Stromal cell of bone marrow (primary cell): ENCODE data around the gene ZNF554.

ENCODE experiments used
- DNase-seq: peaks from one replicate; pipeline ENCODE4 v3.0.0-alpha.2; 2012; ENCODE audit warnings: low read depth

The ZNF554 gene

DNA sequence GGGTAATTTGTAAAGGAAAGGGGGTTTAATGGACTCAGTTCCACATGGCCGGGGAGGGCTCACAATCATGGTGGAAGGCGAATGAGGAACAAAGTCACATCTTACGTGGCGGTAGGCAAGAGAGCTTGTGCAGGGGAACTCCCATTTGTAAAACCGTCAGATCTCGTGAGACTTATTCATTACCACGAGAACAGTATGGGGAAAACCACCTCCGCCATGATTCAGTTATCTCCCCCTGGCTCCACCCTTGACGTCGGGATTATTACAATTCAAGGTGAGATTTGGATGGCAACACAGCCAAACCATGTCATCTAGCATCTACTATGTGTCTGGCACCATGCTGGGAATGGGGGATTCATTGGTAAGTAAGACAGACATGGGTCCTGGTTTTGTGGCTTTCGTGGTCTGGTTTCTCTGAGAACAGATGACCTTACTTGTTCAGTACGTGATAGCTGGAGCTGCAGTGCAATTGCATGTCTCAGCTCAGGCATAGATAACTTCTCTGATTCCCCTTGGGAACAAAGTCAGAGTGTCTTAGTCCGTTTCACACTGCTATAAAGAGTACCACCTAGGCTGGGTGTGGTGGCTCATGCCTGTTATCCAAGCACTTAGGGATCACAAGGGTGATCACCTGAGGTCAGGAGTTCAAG lies 8.3 kb downstream of the ZNF554 start:
- no peak for DNase-seq

DNA sequence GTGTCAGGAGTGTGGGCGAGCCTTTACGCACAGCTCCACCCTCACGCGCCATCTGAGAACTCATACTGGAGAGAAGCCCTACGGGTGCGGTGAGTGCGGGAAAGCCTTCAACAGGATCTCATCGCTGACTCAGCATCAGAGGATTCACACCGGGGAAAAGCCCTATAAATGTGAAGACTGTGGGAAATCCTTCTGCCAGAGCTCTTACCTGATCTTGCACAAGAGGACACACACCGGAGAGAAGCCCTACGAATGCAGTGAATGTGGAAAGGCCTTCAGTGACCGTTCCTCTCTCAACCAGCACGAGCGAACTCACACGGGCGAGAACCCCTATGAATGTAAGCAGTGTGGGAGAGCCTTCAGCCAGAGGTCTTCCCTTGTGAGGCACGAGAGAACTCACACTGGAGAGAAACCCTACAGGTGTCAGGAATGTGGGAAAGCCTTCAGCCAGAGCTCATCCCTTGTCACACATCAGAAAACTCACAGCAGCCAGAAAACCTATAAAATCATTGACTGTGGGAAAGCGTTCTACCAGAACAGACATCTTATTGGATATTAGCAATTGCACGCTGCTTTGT lies 14.7 kb downstream of the ZNF554 start:
- DNase-seq, result no peak

DNA sequence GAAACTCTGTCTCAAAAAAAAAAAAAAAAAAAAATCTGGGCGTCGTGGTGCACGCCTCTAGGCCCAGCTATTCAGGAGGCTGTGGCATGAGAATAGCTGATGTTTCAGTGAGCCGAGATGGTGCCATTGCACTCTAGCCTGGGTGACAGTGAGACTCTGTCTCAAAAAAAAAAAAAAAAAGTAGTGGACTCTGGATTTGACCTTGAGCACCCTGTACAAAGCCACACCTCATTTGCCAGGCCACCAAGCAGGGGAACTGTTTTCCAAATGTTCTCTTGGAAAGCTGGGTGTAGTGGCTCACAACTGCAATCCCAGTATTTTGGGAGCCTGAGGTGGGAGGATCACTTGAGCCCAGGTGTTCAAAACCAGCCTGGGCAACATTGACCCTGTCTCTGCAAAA lies 17.8 kb downstream of the ZNF554 start:
- DNase-seq, result no peak

DNA sequence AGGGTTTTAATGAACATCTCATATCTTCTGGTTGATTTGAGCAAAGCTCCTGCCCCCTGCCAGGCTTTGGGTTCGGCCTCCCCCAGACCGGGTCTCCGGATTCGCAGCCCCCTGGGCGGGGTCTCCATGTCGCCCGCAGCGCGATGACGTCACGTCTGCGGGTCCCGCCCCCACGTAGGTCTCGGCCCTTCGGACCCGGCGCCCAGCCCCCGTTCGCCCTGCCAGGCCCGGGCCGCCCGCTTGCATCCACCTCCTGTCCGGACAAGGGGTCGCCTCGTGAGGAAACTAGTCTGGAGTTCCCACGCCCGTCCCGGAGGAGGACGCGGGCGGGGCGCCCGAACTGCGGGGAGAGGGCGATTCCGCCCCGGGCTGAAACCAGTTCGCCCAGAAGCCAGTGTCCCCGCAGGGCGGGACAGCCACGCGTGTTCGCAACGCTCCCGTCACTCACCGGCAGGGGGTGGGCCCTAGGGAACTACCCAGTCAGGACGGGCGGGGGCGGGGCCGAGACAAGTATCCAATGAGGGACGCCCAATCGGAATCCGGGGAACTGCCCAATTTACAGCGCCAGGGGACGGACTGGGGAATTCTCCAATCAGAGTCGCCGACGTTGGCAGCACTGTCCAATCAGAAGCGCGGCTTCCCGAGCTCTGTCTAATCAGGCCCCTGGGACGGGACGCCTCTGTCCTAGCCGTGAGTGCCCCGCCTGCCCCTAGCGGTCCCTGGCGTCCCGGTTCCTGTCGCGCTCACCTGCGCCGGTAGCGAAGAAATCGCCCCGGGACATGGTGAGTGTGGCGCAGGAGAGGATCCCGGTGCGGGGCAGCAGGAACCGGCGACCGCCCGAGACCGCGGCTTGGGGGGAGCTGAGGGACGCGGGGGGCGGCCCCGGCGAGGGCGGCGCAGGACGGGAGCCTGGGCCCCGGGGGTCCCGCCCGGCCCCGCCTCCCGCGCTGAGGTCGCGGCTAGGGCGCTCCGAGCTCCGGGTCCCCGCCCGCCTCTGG lies 21.4 kb downstream of the ZNF554 start, which contains the start of gene ZNF555:
Gene ZNF555, plus strand, starts transcription at position 682 of the 998 bp plus-strand sequence. Its CDS starts 98 bp downstream, at position 780.
- peak; percentile 98 for DNase-seq

DNA sequence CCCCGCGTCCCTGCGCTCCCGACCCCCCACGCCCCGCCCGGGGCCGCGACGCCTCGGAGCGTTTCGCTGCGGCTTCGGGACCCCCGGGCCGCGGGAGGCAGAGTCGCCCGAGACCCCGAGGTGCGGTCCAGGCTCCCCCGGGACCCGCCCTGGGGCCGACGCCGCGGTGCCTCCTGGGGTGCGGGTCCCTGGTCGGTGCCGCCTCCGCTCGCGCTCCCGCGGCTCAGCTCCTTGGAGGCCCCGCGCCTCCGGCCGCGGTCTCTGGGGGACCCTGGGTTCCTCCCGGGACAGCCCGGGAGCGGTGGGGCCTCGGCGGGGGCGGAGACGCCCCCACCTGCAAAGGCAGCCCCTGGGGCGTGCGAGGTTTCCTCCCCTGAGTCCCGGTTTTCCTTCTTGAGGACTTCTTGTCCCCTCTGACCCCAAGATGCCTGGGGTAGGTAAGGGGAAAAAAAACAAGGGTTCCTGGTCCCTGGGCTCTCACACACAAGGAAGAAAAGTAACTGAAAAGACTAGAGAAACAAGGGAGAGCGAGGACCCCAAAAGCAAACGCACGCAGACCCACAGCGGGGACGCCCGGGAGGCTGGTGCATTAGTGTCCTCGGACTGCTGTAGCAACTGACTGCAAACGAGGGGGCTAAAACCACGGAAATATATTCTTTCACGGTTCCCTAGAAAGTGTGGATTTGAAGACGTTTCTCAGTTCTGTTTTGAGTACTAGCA lies 22.3 kb downstream of the ZNF554 start:
- DNase-seq, result no peak

DNA sequence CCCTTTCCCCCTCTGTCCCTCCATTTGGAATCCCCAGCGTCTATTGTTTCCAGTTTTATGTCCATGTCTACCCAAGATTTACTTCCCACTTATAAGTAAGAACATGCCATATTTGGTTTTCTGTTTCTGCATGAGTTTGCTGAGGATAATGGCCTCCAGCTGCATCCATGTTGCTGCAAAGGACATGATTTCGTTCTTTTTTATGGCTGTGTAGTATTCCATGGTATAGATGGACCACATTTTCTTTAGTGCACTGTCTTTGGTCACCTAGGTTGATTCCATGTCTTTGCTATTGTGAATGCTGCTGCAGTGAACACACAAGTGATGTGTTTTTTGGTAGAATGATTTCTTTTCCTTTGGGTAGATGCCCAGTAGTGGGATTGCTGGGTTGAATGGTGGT lies 25.4 kb downstream of the ZNF554 start:
- no peak for DNase-seq

DNA sequence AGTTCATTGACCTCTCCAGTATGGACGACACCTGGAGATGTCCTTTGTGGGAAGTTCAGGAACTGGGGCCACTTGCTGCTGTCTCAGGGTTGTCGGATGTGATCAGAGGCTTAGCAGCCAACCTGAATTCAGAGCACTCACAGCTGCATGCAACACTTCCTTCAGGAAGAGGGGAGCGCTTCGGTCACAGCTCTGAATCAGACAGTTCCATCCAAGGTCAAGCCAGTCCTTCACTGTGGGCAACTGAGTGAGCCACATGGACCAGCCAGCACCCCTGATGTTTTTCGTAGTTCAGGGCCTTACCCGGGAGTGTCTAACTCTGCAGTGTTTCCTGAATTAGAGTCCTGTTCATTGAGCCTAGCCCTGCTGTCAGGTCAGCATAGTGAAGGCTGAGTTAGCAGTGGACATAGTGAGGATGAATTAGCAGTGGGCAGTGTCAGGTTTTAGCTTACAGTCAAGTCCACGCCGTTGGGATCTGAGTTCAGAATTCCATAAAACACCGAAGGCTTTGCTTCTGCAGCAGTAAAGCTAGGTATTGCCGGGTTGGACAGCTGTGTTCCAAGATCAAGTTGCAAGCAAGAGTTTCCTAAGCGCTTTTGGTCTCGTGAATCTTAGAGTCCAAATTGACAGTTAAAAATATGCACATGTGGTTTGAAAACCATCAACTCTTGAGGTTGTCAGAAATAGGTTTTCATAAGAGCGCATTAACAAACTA lies 26.7 kb downstream of the ZNF554 start:
- DNase-seq, result no peak

DNA sequence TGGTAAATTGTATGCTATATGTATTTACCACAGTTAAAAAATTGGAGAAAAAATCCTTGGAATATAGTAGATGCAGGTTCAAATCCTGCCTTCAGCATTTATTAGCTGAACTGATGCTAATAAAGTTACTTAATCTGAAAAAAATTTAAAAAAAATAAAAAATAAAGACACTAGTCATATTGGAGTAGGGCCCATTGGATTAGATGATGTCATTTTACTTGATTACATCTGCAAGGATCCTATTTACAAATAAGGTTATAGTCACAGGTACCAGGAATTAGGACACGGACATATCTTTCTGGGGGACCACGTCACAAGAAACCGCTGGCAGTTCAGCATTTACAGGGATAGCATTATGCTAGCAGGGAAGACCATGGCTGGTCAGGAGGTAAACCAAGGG lies 27.8 kb downstream of the ZNF554 start:
- no peak for DNase-seq

DNA sequence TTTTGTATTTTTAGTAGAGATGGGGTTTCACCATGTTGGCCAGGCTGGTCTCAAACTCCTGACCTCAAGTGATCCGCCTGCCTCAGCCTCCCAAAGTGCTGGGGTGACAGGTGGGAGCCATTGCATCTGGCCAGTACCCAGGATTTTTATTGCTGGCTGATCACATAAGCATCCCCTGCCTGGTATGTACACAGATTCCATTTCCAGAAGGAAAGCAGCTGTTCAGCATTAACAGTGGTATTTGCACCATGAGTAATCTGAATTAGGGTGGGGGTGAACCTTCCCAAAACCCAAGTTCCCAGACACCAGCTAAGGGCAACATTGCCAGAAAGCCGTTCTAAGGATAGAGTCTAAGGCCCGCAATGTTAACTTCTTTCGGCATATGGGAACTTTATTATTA lies 28.9 kb downstream of the ZNF554 start:
- DNase-seq, result no peak

DNA sequence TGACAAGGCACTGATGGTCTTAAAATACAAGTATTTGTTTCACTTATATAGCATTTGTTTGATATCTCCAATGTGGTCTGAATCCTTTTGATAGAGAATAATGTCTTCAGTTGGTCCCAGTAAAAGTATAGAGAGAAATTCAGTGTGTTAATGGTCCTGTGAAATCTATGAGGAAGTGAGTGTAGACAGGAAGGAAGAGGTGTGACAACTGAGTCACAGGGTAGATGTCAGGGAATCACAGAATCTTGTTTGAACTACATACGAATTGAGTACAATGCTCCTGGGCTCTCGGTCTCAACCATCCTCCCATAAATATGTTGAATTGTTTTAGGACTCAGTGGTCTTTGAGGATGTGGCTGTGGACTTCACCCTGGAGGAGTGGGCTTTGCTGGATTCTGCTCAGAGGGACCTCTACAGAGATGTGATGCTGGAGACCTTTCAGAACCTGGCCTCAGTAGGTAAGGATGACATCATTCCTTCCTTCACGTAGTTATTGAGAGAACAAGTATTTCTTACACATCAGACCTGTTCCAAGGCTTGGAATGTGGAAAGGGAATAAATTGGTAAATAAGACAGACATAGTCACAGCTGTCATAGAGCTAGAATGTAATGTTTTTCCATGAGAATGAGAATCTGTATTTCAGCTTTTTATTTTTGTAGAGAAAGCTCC lies 30.7 kb downstream of the ZNF554 start:
- no peak for DNase-seq

DNA sequence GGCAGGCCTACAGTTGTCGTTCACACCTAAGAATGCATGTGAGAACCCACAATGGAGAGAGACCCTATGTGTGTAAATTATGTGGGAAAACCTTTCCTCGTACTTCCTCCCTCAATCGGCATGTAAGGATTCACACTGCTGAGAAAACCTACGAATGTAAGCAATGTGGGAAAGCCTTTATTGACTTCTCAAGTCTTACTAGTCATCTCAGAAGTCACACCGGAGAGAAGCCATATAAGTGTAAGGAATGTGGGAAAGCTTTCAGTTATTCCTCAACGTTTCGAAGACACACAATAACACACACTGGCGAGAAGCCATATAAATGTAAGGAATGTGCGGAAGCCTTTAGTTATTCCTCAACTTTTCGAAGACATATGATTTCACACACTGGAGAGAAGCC lies 32.9 kb downstream of the ZNF554 start:
- DNase-seq, result no peak

DNA sequence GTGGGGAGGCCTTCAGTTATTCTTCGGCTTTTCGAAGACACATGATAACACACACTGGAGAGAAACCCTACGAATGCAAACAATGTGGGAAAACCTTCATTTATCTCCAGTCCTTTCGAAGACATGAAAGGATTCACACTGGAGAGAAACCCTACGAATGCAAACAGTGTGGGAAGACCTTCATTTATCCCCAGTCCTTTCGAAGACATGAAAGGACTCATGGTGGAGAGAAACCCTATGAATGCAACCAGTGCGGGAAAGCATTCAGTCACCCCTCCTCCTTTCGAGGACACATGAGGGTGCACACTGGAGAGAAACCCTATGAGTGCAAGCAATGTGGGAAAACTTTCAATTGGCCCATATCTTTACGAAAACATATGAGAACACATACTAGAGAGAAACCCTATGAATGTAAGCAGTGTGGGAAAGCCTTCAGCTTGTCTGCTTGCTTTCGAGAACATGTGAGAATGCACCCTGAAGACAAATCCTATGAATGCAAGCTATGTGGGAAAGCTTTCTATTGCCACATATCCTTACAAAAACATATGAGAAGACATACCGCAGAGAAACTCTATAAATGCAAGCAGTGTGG lies 33.4 kb downstream of the ZNF554 start:
- no peak for DNase-seq

DNA sequence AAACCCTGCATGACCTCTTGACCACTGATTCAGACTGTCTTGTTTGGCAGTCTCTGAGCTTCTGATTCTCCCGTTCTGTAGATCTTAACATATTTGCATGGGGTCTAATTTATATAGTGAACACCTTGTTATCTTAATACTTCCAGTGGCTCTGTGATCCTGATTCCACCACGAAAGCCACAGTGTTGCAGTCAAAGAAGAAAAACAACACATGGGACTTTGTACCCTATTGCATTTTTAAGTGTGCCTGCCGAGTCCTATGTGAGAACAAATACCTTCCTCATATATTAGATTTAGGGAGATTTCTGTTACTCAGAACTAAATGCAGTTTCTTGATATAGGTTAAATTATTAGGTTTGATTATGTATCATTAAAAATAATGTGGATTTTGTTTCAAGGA lies 35.2 kb downstream of the ZNF554 start:
- DNase-seq, result no peak

DNA sequence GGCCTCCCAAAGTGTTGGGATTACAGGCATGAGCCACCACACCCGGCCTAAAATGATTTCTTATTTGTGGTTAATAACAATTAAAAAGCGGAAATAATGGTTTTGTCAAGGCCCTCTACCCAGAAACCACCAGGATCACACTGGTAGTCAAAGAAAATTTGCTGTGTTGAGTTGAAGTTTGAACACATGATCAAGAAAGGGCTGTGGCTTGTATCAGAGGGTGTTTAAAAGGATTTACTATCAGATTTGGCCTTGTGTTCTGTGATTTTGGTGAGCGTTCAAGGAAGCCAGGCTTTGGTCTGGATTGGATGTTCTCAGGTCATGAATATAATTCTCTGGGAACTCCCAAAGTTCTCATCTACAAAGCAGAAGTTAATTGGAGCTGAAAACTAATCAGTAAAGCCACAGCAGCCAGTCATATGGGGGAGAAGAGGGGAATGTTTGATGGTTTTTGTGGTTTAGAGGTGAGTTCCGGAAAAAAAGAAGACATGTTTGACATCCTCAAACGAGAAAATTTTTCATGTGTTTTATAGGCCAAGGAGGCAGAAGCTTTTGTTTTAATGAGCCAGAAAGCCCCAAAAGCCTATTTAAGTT lies 36.9 kb downstream of the ZNF554 start:
- no peak for DNase-seq

DNA sequence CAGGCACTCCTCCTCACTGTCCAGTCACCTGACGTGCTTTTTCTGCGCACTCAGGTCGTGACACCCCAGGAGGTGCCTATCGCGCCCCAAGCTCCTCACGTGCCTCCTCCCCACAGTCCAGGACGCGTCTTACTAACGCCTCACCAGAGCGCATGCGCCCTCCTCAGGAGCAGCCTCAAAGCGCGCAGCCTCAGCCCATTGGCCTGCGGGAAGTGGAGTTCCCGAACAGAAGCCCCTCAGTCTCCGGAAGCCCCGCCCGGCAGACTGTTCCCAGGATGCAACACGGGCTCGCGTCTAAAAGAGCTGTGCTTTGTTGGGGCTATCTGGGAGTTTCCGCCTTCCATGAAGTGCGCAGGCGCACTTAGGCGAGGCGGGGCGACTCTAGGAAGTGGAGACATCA lies 39.2 kb downstream of the ZNF554 start:
- DNase-seq, result no peak

DNA sequence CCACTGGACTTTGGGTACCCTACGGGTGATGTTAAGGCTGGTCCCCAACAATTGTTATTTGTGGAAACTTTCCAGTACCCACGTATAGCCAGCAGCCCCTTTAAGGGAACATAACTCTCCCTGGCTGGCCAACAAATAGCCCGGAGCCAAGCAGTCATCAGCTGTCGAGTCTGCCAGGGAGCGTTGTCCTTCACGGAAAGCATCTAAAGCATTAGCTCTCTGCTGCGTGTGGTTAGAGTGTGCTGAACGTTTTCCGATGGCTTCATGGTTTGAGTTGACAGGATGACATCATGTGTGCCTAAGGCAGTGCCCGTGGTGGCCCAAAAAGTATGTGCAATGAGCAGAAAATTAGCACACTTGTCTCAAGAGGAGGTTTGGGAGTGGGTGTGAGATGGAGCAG lies 44.1 kb downstream of the ZNF554 start:
- DNase-seq, result no peak

DNA sequence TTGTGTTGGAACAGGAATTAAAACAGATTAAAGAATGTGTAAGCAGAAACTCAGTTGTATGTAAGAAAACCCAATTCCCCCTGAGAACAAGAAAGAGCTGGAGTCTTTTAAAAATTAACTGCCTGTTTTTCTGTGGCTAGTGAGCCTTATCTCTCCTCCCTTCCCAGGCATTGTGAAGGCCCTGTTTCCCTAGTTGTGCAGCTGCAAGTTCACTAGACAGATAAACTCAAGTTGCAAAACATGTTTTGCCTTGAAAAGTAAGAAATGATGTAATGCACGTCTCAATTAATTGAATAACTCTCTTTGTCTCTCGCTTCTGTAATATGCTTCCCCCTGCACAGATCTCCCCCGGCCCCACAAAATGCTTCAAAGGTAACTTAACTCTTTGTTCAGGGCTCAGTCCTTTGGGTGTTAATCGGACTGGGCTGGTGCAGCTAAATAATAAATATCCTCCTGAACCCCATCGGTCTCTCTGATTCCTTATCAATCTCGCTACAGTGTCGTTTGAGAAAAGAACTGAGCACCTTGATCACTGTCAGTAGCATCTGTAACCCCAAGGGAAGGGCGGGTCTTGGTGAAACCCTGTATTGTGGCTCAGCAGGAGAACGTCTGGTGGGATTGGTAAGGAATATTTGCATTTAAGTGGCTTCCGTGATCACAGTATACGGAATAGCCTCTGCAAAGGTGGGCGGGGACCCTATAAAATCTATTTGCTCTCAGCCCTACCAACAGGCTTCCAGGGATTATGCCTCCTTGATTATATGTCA lies 45.8 kb downstream of the ZNF554 start:
- DNase-seq, result no peak

DNA sequence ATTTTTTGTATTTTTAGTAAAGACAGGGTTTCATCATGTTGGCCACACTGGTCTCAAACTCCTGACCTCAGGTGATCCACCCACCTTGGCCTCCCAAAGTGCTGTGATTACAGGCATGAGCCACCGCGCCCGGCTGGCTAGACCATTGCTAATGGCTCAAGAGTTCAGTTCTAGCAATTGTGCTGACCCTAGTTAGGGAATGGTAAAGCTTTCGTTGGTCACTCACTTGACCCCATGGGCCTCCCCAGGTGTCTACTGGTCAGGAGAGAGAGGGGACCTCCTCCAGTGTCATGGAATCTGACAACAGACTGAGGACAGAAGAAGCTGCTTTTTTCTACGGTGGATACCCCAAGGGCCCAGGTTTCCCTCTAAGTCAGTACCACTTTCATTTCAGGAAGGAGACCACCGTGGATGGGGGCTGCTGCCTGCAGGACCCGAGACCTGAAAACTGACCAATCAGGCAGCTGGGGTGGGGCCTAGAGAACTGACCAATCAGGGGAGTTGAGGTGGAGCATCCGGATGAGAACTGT lies 46.9 kb downstream of the ZNF554 start:
- no peak for DNase-seq
